ENCODE results near the gene ADAM19. TPM values are rescaled to one million over a fixed set of nuclear protein-coding genes. Genes with fewer than 3 reads are reported as not detected.

Gene ADAM19
- total and polyA plus RNA-seq, 3 experiments from 2014 or later, result 4.1 to 26.8 (median 26.5) TPM

- Histone ChIP-seq H3K4me1 (ENCODE audit: insufficient read depth, low read length) (no peaks in the 10 kb centered on the region), H3K4me3 (ENCODE audit: low read length) (no peak overlapping the region), H3K27ac (ENCODE audit: low read depth, low read length) (no peak overlapping the region), H3K36me3 (ENCODE audit: insufficient read depth, low read length) (no peaks in the 10 kb centered on the region), H3K27me3 (ENCODE audit: insufficient read depth, low read length, poor library complexity, severe bottlenecking) (no peaks in the 10 kb centered on the region), H3K9me3 (ENCODE audit: low read length) (no peaks in the 10 kb centered on the region)
- no peak for DNase-seq
- peak overlapping the region in 1 of 8 donors; percentile 48 for H3K27ac Mint-ChIP-seq
- POLR2A ChIA-PET, result no interaction called here
- no peaks in the 10 kb centered on the region for H3K9me3 Mint-ChIP-seq
- no peak overlapping the region for H3K4me3 Mint-ChIP-seq
- H3K27me3 Mint-ChIP-seq, result no peaks in the 10 kb centered on the region
- CTCF ChIA-PET, result no interaction called here
- H3K36me3 Mint-ChIP-seq, result peaks cover 0 to 11% (median 9%) of the 10 kb centered on the region in 3 donors
- H3K4me1 Mint-ChIP-seq, result peaks cover 2 to 24% (median 11%) of the 10 kb centered on the region in 3 donors
These were observed 100.1 kb downstream of the ADAM19 start for GRCh38 chr5:157475432-157475831.

- ChIA-PET POLR2A (no interaction called here), CTCF (interaction anchor here (1.0 to 2.2 kb wide), 2 partner anchors 12 to 270 kb away, joined by 3 to 7 read pairs; partner anchors contain the start of gene LSM11)
- H3K27ac Mint-ChIP-seq, result no peak overlapping the region
- no peak overlapping the region for H3K4me3 Mint-ChIP-seq
- no peaks in the 10 kb centered on the region for H3K9me3 ChIP-seq (ENCODE audit: low read length)
- peaks cover 0 to 10% (median 3%) of the 10 kb centered on the region in 3 donors for H3K4me1 Mint-ChIP-seq
- H3K36me3 ChIP-seq (ENCODE audit: insufficient read depth, low read length), result no peaks in the 10 kb centered on the region
- no peaks in the 10 kb centered on the region for H3K9me3 Mint-ChIP-seq
- no peaks in the 10 kb centered on the region for H3K4me1 ChIP-seq (ENCODE audit: insufficient read depth, low read length)
- no peak overlapping the region for H3K4me3 ChIP-seq (ENCODE audit: low read length)
- no peak overlapping the region for H3K27ac ChIP-seq (ENCODE audit: low read depth, low read length)
- H3K27me3 ChIP-seq (ENCODE audit: insufficient read depth, low read length, poor library complexity, severe bottlenecking), result no peaks in the 10 kb centered on the region
- H3K36me3 Mint-ChIP-seq, result peaks cover 0 to 7% (median 7%) of the 10 kb centered on the region in 3 donors
- DNase-seq, result no peak
- H3K27me3 Mint-ChIP-seq, result no peaks in the 10 kb centered on the region
These were observed 101.9 kb downstream of the ADAM19 start for GRCh38 chr5:157473383-157474320.

- peaks cover 0 to under 1% (median 0%) of the 10 kb centered on the region in 3 donors for H3K4me1 Mint-ChIP-seq
- Histone ChIP-seq H3K36me3 (ENCODE audit: insufficient read depth, low read length) (no peaks in the 10 kb centered on the region), H3K27me3 (ENCODE audit: insufficient read depth, low read length, poor library complexity, severe bottlenecking) (no peaks in the 10 kb centered on the region), H3K4me1 (ENCODE audit: insufficient read depth, low read length) (no peaks in the 10 kb centered on the region), H3K27ac (ENCODE audit: low read depth, low read length) (no peak overlapping the region), H3K9me3 (ENCODE audit: low read length) (no peaks in the 10 kb centered on the region), H3K4me3 (ENCODE audit: low read length) (no peak overlapping the region)
- H3K9me3 Mint-ChIP-seq, result no peaks in the 10 kb centered on the region
- H3K4me3 Mint-ChIP-seq, result no peak overlapping the region
- peaks cover 0 to 7% (median 6%) of the 10 kb centered on the region in 3 donors for H3K36me3 Mint-ChIP-seq
- no peaks in the 10 kb centered on the region for H3K27me3 Mint-ChIP-seq
- ChIA-PET POLR2A (interaction anchor here (0.6 kb wide), 1 partner anchor 210 kb away, joined by 3 read pairs; no protein-coding TSS in a partner anchor), CTCF (interaction anchor here (0.9 to 1.6 kb wide), 4 partner anchors 17 to 258 kb away, joined by 3 to 4 read pairs (median 3); no protein-coding TSS in a partner anchor)
- H3K27ac Mint-ChIP-seq, result peak overlapping the region in 1 of 8 donors; percentile 86
- DNase-seq, result no peak
These were observed 103.9 kb downstream of the ADAM19 start for GRCh38 chr5:157471709-157472108.

GRCh38 chr5:157470631-157471030 is 104.9 kb downstream of the ADAM19 start:
- Histone ChIP-seq H3K4me3 (ENCODE audit: low read length) (no peak overlapping the region), H3K27ac (ENCODE audit: low read depth, low read length) (no peak overlapping the region), H3K27me3 (ENCODE audit: insufficient read depth, low read length, poor library complexity, severe bottlenecking) (no peaks in the 10 kb centered on the region), H3K4me1 (ENCODE audit: insufficient read depth, low read length) (no peaks in the 10 kb centered on the region), H3K36me3 (ENCODE audit: insufficient read depth, low read length) (no peaks in the 10 kb centered on the region), H3K9me3 (ENCODE audit: low read length) (no peaks in the 10 kb centered on the region)
- no peak overlapping the region for H3K27ac Mint-ChIP-seq
- ChIA-PET POLR2A (no interaction called here), CTCF (interaction anchor here (0.6 to 1.6 kb wide), 4 partner anchors 30 to 259 kb away, joined by 3 to 4 read pairs (median 4); no protein-coding TSS in a partner anchor)
- no peaks in the 10 kb centered on the region for H3K9me3 Mint-ChIP-seq
- peaks cover 0 to 7% (median 4%) of the 10 kb centered on the region in 3 donors for H3K36me3 Mint-ChIP-seq
- H3K27me3 Mint-ChIP-seq, result peaks cover 0 to 1% of the 10 kb centered on the region in 2 donors
- no peak overlapping the region for H3K4me3 Mint-ChIP-seq
- H3K4me1 Mint-ChIP-seq, result no peaks in the 10 kb centered on the region
- DNase-seq, result no peak

- H3K4me3 Mint-ChIP-seq, result no peak overlapping the region
- no peaks in the 10 kb centered on the region for H3K9me3 Mint-ChIP-seq
- CTCF ChIA-PET, result interaction anchor here (1.7 kb wide), 1 partner anchor 37 kb away, joined by 4 read pairs; no protein-coding TSS in a partner anchor
These were observed 105.9 kb downstream of the ADAM19 start for GRCh38 chr5:157469687-157470086.

GRCh38 chr5:157469073-157469472 is 106.5 kb downstream of the ADAM19 start:
- Mint-ChIP-seq H3K4me3 (no peak overlapping the region), H3K36me3 (peaks cover 0 to 7% (median 2%) of the 10 kb centered on the region in 3 donors), H3K9me3 (no peaks in the 10 kb centered on the region), H3K4me1 (peaks cover 6 to 8% (median 8%) of the 10 kb centered on the region in 3 donors), H3K27ac (no peak overlapping the region), H3K27me3 (peaks cover 1 to 9% of the 10 kb centered on the region in 2 donors)
- no peak overlapping the region for H3K4me3 ChIP-seq (ENCODE audit: low read length)
- no peak for DNase-seq
- no peaks in the 10 kb centered on the region for H3K9me3 ChIP-seq (ENCODE audit: low read length)
- POLR2A ChIA-PET, result no interaction called here
- CTCF ChIA-PET, result interaction anchor here (1.7 kb wide), 1 partner anchor 37 kb away, joined by 4 read pairs; no protein-coding TSS in a partner anchor
- H3K27ac ChIP-seq (ENCODE audit: low read depth, low read length), result no peak overlapping the region
- no peaks in the 10 kb centered on the region for H3K4me1 ChIP-seq (ENCODE audit: insufficient read depth, low read length)
- no peaks in the 10 kb centered on the region for H3K27me3 ChIP-seq (ENCODE audit: insufficient read depth, low read length, poor library complexity, severe bottlenecking)
- no peaks in the 10 kb centered on the region for H3K36me3 ChIP-seq (ENCODE audit: insufficient read depth, low read length)

More at GRCh38 chr5:157469687-157470086, 105.9 kb downstream of the ADAM19 start:
- Mint-ChIP-seq H3K27me3 (peaks cover 1 to 3% of the 10 kb centered on the region in 2 donors), H3K27ac (no peak overlapping the region), H3K4me1 (peaks cover 0 to 2% (median 2%) of the 10 kb centered on the region in 3 donors), H3K36me3 (peaks cover 0 to 7% (median 2%) of the 10 kb centered on the region in 3 donors)
- H3K4me3 ChIP-seq (ENCODE audit: low read length), result no peak overlapping the region
- no peaks in the 10 kb centered on the region for H3K4me1 ChIP-seq (ENCODE audit: insufficient read depth, low read length)
- no peaks in the 10 kb centered on the region for H3K9me3 ChIP-seq (ENCODE audit: low read length)
- POLR2A ChIA-PET, result no interaction called here
- H3K36me3 ChIP-seq (ENCODE audit: insufficient read depth, low read length), result no peaks in the 10 kb centered on the region
- H3K27ac ChIP-seq (ENCODE audit: low read depth, low read length), result no peak overlapping the region
- no peak for DNase-seq
- H3K27me3 ChIP-seq (ENCODE audit: insufficient read depth, low read length, poor library complexity, severe bottlenecking), result no peaks in the 10 kb centered on the region

- ChIA-PET POLR2A (no interaction called here), CTCF (interaction anchor here (1.7 kb wide), 1 partner anchor 36 kb away, joined by 4 read pairs; no protein-coding TSS in a partner anchor)
These were observed 107.1 kb downstream of the ADAM19 start for GRCh38 chr5:157468293-157468965.

More at GRCh38 chr5:157468293-157468965, 107.1 kb downstream of the ADAM19 start:
- no peak overlapping the region for H3K27ac ChIP-seq (ENCODE audit: low read depth, low read length)
- Mint-ChIP-seq H3K4me1 (peaks cover 8 to 12% (median 12%) of the 10 kb centered on the region in 3 donors), H3K27me3 (peaks cover 1 to 10% of the 10 kb centered on the region in 2 donors), H3K4me3 (no peak overlapping the region), H3K36me3 (peaks cover 0 to 4% (median 2%) of the 10 kb centered on the region in 3 donors), H3K9me3 (no peaks in the 10 kb centered on the region), H3K27ac (no peak overlapping the region)
- no peak overlapping the region for H3K4me3 ChIP-seq (ENCODE audit: low read length)
- no peaks in the 10 kb centered on the region for H3K4me1 ChIP-seq (ENCODE audit: insufficient read depth, low read length)
- no peaks in the 10 kb centered on the region for H3K27me3 ChIP-seq (ENCODE audit: insufficient read depth, low read length, poor library complexity, severe bottlenecking)
- no peaks in the 10 kb centered on the region for H3K9me3 ChIP-seq (ENCODE audit: low read length)
- no peaks in the 10 kb centered on the region for H3K36me3 ChIP-seq (ENCODE audit: insufficient read depth, low read length)
- DNase-seq, result no peak

All from CD8-positive, alpha-beta memory T cell (primary cell).